Stimulated activated CD8-positive, alpha-beta memory T cell treated with anti-CD3 and anti-CD28 coated beads, Interleukin-7, amount 100 ng/mL, for 48 hours (primary cell): ENCODE measurements around the gene DLEU7.

Experiments
- DNase-seq, 2 donors: peaks; one replicate each; pipeline ENCODE4 v3.0.0-alpha.2; 2020; ENCODE audit warnings: low read depth in 1 of 2; ENCODE audit errors: extremely low read depth in 1 of 2

Gene DLEU7

DNA sequence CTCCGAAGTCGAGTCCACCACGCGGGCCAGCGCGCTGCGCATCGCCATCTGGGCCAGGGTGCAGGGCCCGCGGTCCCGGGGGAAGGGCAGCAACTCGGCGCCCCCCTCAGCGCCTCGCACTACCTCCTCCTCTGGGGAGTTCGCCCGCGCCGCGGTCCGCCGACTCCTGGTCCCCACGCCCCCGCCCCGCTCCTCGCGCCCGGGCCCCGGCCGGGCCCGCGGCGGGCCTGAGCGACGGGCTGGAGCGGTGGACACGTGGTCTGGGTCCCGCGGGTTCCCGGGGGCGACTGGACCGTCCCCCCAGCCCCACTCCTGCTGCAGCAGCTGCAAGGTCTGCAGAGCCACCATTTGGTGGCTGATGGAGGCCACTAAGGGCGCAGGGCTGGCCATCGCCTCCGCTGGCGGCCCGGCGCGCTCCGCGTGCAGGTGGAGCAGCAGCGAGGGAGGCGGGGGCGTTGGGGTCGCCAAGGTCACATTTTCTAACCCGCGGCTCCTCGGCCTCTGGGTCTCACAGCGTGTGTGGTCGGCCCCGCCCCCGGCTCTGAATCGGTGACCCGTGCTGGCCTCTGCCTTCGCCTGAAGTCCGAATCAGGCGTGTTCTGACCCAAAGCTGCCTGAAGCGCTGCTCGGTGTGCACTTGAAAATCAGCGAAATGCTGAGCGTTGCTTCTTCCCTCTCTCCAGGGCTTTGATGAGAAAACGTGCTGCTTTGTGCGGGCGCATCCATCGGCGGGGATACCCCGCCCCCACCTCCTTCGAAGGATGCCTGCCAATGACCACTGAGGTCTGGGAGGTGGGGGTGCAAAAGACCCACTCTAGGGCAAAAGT lies at the start of gene DLEU7:
Gene DLEU7 (minus strand): TSS at position 436 of the 827 bp plus-strand sequence. CDS start 46 bp downstream, at position 390.
- DNase-seq = no peak

DNA sequence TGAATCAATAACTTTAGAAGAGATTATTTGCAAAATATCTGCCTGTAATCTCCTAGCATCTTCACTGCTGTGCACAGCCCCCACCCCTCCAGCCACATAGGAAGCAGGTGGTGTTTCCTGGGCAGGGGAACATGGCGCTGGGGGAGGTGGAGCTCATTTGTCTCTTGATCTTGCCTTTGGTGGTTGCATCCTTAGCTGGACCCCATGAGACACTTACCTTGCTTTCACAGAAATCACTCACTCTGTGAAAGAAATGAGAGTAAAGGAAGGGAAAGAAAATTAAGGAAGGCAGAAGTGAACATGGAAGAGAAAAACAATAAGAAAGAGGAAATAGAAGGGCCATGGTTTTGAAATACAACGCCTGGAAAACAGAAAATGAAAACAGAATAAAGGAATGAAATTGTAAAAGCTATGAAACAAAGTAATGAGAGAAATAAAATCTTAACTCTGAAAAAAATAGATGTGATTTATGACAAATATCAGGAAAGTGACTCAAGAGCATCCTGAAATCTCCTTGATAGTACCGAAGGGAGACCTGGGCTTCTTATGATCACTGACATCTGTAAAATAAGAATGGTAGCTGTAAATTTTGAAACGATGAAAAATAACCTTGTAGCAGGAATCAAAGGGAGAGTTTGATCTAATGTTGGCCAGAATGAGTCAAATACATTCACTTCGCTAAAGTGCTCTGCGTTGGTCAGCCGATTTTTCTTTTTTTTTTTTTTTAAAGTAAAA lies 48.9 kb upstream of the DLEU7 start:
- no peak for DNase-seq

DNA sequence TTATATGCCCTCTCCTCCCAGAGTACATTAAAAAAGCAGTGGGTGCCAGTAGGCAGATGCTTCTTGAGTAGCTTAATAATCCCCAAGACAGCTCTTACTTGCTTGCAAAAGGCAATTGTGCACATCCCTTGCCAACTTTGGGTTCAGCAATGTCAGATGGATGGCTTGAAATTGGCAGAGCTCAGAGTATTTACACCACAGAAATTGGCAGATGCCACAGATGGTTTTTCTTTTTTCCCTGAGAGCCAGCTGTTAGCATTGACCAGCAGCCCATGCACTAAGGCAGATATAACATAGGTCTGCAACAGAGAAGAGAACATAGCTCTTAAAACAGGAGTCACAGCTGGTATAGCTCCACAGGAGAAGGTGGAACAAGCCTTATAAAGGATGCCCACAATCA lies 47.7 kb upstream of the DLEU7 start:
- DNase-seq = no peak

DNA sequence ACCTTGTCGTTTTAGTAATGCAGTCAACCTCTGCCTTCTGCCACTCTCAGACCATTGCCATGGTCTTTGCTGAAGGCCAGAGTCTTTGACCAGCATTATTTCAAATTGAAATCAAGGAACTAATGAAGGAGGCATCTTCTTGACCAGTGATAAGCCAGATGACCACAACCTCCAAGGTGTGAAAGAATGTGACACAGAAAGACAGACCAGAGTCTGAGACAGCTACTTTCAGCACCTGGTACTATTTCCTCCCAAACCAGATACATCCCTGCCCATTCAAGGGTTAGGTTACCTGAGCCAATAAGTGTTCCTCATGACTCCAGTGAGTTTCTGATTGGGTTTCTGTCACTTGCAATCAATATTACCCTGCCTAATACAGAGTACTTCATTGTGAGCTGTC lies 45.8 kb upstream of the DLEU7 start:
- DNase-seq = no peak

DNA sequence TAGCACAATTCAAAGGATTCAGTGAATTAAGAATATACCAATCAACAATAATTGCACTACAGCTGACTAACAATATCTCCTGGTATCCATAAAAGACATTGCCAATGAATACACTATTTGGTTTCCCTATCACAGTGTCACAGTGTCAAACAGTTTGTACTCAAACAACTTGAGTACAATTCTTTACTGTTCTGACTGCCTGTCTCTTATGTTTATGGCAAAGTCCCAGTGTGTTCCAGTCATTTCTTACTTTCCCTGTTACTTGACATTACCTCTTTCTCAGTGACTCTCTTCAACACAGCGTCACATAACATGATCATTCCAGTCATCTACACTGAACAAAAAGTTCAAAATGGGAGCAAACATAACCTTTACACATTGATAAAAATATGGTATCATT lies 44.9 kb upstream of the DLEU7 start:
- DNase-seq = no peak

DNA sequence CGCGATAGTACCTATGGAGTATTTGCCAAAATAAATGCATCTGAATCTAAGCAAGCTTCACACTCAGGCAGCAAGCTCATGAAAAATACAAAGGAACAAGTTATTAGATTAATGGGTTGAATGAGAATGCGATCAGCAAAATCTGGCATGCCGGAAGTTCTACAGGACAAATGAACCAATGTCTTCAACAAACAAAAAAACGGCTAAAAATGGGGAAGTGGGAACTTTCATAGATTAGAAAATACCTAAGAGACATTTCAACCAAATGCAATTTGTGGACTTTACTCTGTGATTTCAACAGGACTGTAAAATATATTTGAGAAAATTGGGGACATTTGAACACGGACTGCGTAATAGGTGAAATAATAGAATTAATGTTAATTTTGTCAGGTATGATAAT lies 43.7 kb upstream of the DLEU7 start:
- DNase-seq = no peak

DNA sequence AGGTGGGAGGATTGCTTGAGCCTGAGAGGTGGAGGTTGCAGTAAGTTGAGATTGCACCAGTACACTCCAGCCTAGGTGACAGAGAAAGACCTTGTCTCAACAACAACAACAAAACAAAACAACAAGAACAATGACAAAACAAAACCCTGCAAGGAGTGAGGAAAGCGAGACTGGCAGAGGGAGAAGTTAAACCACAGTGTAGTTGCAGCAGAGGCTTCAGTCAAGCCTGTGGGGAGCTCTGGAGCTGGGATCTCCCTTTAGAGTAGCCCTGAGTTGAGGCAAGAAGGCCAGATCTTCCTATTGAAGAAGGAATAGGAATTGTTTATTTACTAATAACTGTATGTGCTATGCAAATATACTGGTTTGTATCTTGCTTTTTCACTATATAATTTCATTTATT lies 40.8 kb upstream of the DLEU7 start:
- DNase-seq = no peak

DNA sequence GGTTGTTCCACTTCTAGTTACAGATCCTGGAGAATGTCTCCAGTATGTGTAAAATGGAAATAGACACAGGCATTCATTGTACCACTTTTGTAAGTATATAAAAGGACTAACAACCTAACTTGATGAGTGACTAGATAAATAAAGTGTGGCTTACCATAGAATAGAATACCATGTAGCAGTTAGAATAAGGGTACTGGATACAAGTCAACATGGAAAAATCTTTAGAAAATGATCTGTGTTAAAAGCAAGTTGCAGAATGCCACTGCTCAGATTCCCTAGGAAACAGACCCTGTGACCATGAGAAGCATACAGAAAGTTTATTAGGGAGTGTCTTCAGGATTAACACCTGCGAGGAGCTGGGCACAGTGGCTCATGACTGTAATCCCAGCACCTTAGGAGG lies 40.2 kb upstream of the DLEU7 start:
- DNase-seq = no peak

DNA sequence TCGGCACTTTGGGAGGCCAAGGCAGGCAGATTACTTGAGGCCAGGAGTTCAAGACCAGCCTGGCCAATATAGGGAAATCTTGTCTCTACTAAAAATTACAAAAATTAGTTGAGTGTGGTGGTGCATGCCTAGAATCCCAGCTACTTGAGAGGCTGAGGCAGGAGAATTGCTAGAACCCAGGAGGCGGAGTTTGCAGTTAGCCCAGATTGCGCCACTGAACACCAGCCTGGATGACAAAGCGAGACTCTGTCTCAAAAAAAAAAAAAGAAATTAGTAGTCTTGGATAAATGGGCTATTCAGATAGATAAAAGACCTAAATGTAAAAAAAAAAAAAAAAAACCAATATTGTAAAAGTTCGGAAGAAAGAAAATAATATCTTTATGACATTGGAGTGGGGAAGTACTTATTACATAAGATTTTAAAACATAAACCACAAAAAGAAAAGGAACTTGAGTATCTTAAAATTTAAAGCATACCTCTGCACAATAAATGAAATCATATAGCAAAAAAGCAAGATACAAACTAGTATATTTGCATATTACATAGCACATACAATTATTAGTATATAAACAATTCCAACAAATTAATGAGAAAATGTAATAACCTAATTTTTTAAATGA lies 39.4 kb upstream of the DLEU7 start:
- no peak for DNase-seq

DNA sequence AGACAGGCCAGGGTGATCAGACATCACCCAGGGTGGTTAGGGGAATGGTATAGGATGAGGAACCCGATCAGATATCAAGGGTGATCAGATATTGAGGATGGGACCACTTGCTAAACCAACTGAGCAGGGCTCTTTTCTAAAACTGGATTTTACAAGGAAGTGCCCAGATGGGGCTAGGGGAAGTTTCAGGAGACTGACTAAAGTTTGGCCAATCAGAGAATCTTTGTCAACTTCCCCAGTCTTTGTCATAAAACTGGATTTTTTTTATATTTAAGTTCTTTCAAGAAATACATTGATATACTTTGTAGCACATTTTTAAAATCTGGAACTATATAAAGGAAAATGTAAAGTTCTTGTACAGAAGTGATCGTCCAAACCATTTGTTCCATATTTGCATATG lies 30.5 kb upstream of the DLEU7 start:
- DNase-seq = no peak

DNA sequence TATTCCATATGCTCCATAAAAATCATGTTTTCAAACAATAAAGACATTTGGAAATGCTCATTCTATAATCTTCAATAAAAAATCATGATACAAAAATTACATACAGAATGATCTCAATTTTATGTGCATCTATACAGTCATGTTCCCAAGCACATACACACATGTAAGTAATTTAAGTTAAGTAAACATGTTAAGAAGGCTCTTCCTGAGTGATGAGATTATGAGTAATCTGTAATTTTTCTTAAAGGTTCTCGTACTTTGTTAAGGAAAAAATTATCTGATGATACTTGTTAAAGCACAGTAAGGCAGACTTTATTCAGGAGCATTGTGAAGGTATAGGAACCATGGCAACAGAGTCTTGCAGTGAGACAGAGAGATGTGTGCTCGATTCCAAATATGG lies 30.0 kb upstream of the DLEU7 start:
- no peak for DNase-seq

DNA sequence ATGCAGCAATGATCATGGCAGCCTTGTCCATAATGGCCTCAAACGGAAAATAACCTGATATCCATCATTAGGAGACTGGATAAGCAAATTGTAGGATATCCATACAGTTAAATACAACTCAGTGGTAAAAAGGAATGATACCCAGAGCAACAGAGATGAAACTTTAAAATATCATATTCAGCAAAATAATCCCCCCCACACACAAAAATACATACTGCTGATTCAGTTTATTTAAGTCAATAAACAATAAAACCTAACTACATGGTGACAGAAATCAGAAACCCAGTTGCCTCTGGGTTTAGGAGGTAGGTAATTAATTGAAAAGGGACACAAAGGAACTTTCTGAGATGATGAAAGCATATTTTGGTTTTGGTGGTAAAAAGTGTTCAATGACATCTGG lies 27.9 kb upstream of the DLEU7 start:
- DNase-seq = no peak

DNA sequence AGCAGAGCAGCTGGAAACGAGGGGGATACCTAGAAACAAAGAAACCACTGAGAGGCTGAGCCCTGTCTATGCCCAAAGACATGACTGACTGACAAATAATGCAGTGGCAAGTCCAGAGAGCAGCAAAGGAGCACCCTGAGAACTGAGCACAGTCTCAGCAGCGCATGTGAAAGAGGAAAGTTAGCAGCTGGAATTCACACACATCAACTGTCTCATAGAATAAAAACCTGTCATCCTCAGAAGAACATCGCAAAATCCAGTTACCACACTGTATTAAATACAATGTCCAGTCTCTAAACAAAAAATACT lies 24.1 kb upstream of the DLEU7 start:
- DNase-seq = no peak

DNA sequence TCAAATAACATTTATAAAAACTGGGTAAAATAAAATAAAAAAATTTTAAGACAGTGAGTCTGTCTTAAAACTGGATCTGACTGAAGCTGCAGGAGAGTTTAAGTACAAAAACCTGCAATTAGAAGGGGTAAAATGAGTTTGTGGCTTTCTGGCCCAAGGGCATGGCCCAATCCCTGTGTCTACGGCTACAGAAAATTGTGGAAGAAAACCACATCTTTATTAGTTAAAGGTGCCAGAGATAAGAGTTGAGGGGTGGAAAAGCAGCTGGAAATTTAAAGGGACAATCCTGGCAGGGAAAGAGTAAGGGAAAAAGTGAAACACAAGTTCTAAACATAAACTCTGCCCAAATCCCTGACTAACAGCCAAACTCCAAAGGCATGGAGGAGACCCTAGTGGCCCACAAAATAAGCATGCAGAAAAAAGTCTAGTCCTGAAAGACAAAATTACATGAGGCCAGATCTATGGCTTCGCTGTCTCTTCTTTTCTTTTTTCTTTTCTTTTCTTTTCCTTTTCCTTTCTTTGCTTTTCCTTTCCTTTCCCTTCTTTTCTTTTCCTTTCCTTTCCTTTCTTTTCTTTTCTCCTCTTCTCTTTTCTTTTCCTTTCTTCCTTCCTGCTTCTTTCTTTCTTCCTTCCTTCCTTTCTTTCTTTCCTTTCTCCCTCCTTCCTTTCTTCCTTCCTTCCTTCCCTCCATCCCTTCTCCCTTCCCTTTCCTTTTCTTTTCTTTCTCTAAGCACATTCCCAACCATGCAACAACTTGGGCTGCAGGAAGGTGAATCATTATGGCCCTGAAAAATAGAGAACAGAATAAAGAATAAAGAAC lies 23.5 kb upstream of the DLEU7 start:
- no peak for DNase-seq

DNA sequence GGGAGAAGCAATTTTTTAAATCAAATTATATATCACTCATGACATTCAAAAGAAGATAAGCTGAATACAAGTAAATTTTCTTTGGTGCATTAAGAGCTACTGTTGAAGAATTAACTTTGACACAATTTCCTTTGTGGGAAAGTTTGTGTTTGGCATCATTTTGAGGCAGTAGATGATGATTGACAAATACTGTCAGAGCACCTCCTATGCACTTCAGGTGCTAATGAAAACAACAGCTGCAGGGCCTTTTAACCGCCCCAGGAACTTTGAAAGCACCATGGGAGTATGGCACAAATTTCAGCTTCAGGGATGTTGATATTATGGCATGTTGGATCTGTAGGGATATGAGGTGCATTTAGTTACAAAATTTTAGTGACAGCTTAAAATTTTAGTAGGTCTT lies 21.0 kb upstream of the DLEU7 start:
- no peak for DNase-seq

DNA sequence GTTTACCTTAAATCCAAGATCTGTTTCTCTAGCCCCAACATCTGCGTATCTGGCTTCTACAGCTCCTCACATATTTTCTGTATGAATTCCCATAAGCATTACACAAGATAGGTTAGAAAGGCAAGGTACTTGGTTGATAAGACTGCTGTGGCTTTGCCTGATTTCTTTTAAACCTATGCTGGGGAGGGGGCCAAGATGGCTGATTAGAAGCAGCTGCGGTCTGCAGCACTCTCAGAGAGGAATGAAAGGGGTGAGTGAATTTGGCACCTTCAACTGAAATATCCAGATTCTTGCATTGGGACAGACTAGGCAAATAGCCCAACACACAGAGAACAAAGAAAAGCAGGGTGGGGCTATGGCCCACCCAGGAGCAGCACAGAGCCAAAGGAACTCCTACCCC lies 12.2 kb upstream of the DLEU7 start:
- no peak for DNase-seq

DNA sequence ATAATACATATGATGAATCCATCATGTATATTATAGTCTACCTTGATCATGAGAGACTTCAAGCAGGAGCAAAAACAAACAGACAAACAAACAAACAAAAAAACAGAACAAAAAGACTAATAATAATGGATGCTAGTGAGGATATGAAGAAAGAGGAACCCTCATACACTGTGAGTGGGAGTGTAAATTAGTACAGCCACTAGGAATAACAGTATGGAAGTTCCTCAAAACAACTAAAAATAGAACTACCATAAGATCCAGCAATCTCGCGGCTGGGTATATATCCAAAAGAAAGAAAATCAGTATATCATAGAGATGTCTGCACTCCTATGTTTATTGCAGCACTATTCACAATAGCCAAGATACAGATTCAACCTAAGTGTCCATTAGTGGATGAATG lies 7.0 kb upstream of the DLEU7 start:
- DNase-seq = no peak

DNA sequence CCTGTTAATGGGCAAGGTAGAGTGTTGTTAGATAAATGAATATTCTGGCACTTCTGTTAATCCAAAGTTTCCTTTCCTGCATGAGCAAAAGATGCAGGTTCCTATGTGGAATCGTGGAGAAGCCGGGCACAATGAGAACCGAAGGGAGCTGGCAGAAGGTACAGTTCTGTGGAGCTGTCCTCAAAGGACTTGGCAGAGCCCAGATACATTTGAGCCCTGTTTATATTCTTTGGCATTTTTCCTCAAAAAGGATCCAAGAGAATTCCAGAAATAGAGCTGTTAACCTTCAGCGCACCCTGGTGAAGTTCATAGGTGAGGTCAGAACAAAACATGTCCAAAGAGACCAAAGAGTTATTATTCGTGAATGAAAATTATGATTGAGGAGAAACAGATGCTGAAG lies 4.0 kb upstream of the DLEU7 start:
- DNase-seq = no peak

DNA sequence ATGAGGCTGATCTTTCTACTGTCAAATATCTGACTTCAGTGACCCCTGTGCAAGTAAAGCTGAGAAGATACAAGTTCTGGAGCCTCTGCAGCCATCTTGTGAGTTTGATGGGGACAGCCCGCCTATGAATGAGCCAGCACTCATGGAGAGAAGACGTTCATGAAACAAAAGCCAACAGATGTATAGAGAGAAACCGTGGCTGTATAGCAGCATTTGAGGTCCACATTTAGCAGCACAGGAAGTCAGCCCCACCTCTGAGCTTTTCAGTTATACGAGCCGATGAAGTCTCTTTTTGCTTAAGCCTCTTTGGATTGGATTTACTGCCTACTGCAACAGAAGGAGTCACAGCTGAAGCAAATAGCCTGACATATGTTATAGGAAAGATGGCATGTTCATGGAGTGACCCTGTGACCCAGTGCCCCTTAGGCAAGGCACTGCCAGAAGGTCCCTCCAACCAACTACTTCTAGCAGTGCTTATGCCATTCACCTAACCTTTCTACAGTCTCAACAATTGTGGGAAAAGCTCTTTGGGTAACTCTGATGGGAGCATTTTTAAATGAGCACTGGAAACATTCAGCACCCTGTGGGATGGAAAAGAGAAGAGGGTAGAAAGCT lies 3.5 kb upstream of the DLEU7 start:
- no peak for DNase-seq

DNA sequence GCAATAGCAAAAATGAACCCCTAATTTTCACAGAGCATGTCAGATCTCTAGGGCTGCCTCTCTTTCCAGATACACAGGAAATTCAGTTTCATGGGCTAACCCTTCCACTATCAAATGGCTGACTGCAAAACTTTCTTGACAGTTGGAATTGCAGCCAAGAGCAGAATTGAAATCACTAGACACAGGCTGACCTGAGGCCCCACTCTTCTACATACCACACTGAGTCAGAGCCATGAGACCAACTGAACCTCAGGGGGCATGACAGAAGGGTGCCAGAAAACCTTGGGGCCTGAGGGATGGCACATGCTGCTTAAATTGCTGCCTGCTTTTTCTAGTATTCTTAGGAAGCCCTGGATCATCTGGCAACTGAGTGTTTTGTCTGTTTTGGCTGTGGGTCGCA lies 1.7 kb upstream of the DLEU7 start:
- DNase-seq = no peak
